ENCODE results near the gene METTL6.
"Not testable (repeated sequence)": the region's sequence is repeated elsewhere in the genome, so short reads cannot be mapped to it uniquely, and the experiment has no call there.

Gene METTL6

GRCh38 chr3:15450438-15451215 lies 23.3 kb upstream of the METTL6 start:
- no peak for DNase-seq (ENCODE audit: low read depth in 2 of 2)

GRCh38 chr3:15449489-15450224 lies 22.3 kb upstream of the METTL6 start:
- DNase-seq (ENCODE audit: low read depth in 2 of 2): no peak

GRCh38 chr3:15443826-15444524 lies 16.6 kb upstream of the METTL6 start:
- no peak for DNase-seq (ENCODE audit: low read depth in 2 of 2)

GRCh38 chr3:15440891-15441290 lies 13.5 kb upstream of the METTL6 start:
- no peak for DNase-seq (ENCODE audit: low read depth in 2 of 2)

GRCh38 chr3:15439476-15439875 lies 12.1 kb upstream of the METTL6 start:
- no peak for DNase-seq (ENCODE audit: low read depth in 2 of 2)

GRCh38 chr3:15438983-15439382 lies 11.6 kb upstream of the METTL6 start:
- DNase-seq (ENCODE audit: low read depth in 2 of 2): no peak

GRCh38 chr3:15436246-15436645 lies 8.9 kb upstream of the METTL6 start:
- no peak for DNase-seq (ENCODE audit: low read depth in 2 of 2)

- DNase-seq (ENCODE audit: low read depth in 2 of 2): no peak
Measured at GRCh38 chr3:15434756-15435155, 7.4 kb upstream of the METTL6 start.

- DNase-seq (ENCODE audit: low read depth in 2 of 2): no peak
Measured at GRCh38 chr3:15433531-15433930, 6.2 kb upstream of the METTL6 start.

- no peak for DNase-seq (ENCODE audit: low read depth in 2 of 2)
Measured at GRCh38 chr3:15431256-15431837, 4.0 kb upstream of the METTL6 start.

GRCh38 chr3:15430624-15431023 lies 3.3 kb upstream of the METTL6 start:
- DNase-seq (ENCODE audit: low read depth in 2 of 2): no peak

- no peak for DNase-seq (ENCODE audit: low read depth in 2 of 2)
Measured at GRCh38 chr3:15429080-15429479, 1.7 kb upstream of the METTL6 start.

- peak; percentile 4 to 27 for DNase-seq (ENCODE audit: low read depth in 2 of 2)
Measured at GRCh38 chr3:15428539-15428938, 1.2 kb upstream of the METTL6 start.

- no peak for DNase-seq (ENCODE audit: low read depth in 2 of 2)
Measured at GRCh38 chr3:15427981-15428380, 637 bp upstream of the METTL6 start.

- DNase-seq (ENCODE audit: low read depth in 2 of 2): no peak
Measured at GRCh38 chr3:15426579-15427118, 695 bp downstream of the METTL6 start.

- no peak for DNase-seq (ENCODE audit: low read depth in 2 of 2)
Measured at GRCh38 chr3:15420871-15421270, 6.5 kb downstream of the METTL6 start.

- not testable (repeated sequence) for DNase-seq (ENCODE audit: low read depth in 2 of 2)
Measured at GRCh38 chr3:15410966-15411365, 16.4 kb downstream of the METTL6 start.

GRCh38 chr3:15409774-15410173 lies 17.6 kb downstream of the METTL6 start:
- no peak for DNase-seq (ENCODE audit: low read depth in 2 of 2)

GRCh38 chr3:15409239-15409638 lies 18.1 kb downstream of the METTL6 start:
- no peak for DNase-seq (ENCODE audit: low read depth in 2 of 2)

- DNase-seq (ENCODE audit: low read depth in 2 of 2): peak in 1 of 2 donors; percentile 13
Measured at GRCh38 chr3:15405448-15406050, 21.8 kb downstream of the METTL6 start.

GRCh38 chr3:15404767-15405166 lies 22.6 kb downstream of the METTL6 start:
- no peak for DNase-seq (ENCODE audit: low read depth in 2 of 2)

- DNase-seq (ENCODE audit: low read depth in 2 of 2): no peak
Measured at GRCh38 chr3:15403965-15404364, 23.4 kb downstream of the METTL6 start.

All from stimulated activated CD4-positive, alpha-beta T cell treated with anti-CD3 and anti-CD28 coated beads, Interleukin-15, amount 100 ng/mL, for 48 hours (primary cell).